MG63 (cell line): ENCODE results near the gene ZNF518A. TPM values are rescaled to one million over a fixed set of nuclear protein-coding genes. Genes with fewer than 3 reads are reported as not detected.

Source experiments
- DNase-seq: peaks from one replicate; pipeline ENCODE4 v3.0.0-alpha.2; 2020
- H3K27me3 ChIP-seq: fragments of 250-450 bp; sonication (Bioruptor Pico); 2 replicates; pipeline ENCODE4 v1.5.1; 2020; ENCODE audit warnings: mild to moderate bottlenecking, moderate library complexity
- H3K36me3 ChIP-seq: fragments of 250-450 bp; sonication (Bioruptor Pico); 2 replicates; pipeline ENCODE4 v1.5.1; 2020; ENCODE audit warnings: mild to moderate bottlenecking, moderate library complexity
- H3K4me3 ChIP-seq: fragments of 250-450 bp; sonication (Bioruptor Pico); 2 replicates; pipeline ENCODE4 v1.5.1; 2020; ENCODE audit warnings: mild to moderate bottlenecking, moderate library complexity
- H3K9me3 ChIP-seq: fragments of 250-450 bp; sonication (Bioruptor Pico); 2 replicates; pipeline ENCODE4 v1.5.1; 2020; ENCODE audit warnings: mild to moderate bottlenecking, moderate library complexity
- total RNA-seq: library from RNA; depleted of rRNA; stranded (reverse); fragments of >200 nt; shearing (Covaris generic); gene quantifications from 2 replicates; pipeline ENCODE4 v1.2.3, GENCODE V29; 2014; ENCODE audit warnings: low replicate concordance; rRNA removed

The ZNF518A gene, protein sequence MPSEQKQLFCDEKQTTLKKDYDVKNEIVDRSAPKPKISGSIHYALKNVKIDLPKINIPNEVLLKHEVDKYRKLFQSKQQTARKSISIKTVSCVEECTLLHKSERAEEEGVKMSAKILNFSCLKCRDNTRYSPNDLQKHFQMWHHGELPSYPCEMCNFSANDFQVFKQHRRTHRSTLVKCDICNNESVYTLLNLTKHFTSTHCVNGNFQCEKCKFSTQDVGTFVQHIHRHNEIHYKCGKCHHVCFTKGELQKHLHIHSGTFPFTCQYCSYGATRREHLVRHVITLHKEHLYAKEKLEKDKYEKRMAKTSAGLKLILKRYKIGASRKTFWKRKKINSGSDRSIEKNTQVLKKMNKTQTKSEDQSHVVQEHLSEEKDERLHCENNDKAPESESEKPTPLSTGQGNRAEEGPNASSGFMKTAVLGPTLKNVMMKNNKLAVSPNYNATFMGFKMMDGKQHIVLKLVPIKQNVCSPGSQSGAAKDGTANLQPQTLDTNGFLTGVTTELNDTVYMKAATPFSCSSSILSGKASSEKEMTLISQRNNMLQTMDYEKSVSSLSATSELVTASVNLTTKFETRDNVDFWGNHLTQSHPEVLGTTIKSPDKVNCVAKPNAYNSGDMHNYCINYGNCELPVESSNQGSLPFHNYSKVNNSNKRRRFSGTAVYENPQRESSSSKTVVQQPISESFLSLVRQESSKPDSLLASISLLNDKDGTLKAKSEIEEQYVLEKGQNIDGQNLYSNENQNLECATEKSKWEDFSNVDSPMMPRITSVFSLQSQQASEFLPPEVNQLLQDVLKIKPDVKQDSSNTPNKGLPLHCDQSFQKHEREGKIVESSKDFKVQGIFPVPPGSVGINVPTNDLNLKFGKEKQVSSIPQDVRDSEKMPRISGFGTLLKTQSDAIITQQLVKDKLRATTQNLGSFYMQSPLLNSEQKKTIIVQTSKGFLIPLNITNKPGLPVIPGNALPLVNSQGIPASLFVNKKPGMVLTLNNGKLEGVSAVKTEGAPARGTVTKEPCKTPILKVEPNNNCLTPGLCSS (N-terminal part only)
- 1.4 and 2.0 TPM in 2 replicates for total RNA-seq

DNA sequence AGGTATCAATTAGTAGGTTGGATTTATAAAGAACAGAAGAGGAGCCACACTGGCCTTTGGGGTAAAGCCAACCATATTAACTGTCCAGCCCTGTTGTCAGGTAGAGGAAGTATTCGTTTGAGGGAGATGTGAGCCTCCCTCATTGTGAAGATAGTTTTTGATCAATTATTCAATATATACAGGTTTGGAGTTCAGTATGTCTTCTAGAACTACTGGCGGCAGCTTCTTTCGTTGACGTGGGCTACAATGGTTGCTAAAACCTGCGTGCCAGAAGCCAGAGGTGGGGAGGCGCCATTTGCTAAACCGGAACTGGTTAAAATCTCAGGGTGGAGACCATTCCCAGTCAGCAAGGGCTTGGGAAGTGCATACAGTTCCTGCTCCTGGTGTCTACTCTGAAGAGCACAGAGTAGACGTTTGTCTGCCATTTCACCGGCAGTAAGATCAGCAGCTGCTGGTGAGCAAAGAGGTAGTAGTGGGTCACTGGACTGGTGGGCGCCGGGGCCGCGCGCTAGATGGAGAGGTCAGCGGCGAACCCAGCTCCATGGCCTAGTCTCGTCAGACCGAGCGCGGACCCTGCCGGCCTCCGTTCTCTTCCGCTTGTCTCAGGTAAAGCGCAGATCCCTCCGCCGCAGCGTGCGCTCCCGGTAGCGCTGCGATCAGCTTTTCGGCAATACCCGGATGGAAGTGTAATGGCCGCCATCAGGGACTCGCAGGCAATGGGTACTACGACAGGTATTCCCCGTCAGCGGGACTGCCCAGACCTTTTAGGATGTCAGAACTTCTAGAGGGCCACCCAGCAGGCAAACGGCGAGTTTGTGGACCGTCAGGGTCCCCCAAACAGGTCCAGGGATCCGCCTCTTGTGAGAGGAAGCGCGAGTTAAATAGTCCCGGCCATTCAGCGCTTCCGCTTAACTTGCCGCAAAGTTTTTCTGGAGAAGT lies at the start of gene ZNF518A:
TSS of gene ZNF518A (plus strand) at position 911 of the 939 bp plus-strand sequence. CDS start 26,026 bp downstream, outside the sequence.
- Histone ChIP-seq H3K4me3 (peak within 1 kb of the TSS; percentile 58), H3K36me3 (no peaks in the 10 kb centered on the region), H3K9me3 (no peaks in the 10 kb centered on the region), H3K27me3 (no peaks in the 10 kb centered on the region)
- DNase-seq = peak; percentile 85

DNA sequence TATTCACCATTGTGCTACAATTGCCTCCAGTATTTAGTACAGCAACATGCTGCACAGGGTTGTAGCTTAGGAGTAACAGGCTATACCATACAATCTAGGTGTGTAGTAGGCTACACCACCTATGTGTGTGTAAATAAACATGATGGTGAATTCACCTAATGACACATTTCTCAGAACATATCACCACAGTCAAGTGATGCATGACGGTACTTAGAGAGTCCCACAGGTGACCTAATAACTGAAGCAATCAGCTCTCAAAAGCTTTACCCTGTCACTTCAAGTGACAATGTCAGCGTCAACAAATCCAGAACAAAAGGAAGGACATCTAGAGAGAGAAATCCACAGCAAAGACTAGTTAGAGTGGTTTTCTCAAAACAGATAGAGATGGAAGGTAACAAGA lies 47.9 kb upstream of the ZNF518A start:
- Histone ChIP-seq H3K36me3 (no peaks in the 10 kb centered on the region), H3K27me3 (no peaks in the 10 kb centered on the region), H3K9me3 (no peaks in the 10 kb centered on the region), H3K4me3 (no peak overlapping the region)
- no peak for DNase-seq

DNA sequence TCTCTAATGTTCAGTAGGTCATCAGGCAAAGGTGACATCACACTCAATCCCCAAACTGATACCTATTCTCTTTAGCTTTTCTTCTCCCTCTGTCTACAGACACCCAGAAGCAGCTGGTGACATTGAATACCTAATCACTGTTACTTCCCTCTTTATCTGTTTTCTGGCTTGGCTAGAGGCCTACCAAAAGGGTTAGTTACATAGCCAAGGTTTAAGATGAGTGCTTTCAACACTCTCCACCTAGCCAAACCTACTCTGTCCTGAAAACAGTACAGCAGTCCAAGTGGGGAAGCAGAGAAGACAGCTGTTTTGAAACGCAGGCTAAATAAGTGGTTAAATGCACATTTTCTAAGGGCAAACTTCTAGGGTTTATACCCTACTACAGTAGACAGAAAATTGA lies 47.3 kb upstream of the ZNF518A start:
- Histone ChIP-seq H3K27me3 (no peaks in the 10 kb centered on the region), H3K4me3 (no peak overlapping the region), H3K9me3 (no peaks in the 10 kb centered on the region), H3K36me3 (no peaks in the 10 kb centered on the region)
- DNase-seq = no peak

DNA sequence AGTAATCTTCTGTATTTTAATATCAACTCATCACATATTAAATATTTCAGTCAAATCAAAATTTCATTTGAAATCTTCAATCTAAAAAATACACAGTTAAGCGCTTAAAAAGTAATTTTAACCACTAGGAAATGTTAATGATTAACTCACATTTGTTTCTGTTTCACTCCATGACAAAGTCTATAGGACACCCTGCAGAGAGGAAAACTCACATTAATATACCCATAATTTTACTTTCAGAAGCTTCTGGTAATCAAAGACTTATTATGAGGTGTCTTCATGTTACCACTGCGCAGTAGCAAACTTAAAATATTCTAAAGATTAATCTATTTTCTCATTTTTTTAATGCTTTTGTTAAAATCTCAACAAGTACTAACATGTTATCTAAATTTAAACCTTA lies 41.0 kb upstream of the ZNF518A start:
- H3K9me3 ChIP-seq = no peaks in the 10 kb centered on the region
- no peaks in the 10 kb centered on the region for H3K27me3 ChIP-seq
- peak overlapping the region; percentile 80 for H3K4me3 ChIP-seq
- DNase-seq = no peak
- H3K36me3 ChIP-seq = no peaks in the 10 kb centered on the region

DNA sequence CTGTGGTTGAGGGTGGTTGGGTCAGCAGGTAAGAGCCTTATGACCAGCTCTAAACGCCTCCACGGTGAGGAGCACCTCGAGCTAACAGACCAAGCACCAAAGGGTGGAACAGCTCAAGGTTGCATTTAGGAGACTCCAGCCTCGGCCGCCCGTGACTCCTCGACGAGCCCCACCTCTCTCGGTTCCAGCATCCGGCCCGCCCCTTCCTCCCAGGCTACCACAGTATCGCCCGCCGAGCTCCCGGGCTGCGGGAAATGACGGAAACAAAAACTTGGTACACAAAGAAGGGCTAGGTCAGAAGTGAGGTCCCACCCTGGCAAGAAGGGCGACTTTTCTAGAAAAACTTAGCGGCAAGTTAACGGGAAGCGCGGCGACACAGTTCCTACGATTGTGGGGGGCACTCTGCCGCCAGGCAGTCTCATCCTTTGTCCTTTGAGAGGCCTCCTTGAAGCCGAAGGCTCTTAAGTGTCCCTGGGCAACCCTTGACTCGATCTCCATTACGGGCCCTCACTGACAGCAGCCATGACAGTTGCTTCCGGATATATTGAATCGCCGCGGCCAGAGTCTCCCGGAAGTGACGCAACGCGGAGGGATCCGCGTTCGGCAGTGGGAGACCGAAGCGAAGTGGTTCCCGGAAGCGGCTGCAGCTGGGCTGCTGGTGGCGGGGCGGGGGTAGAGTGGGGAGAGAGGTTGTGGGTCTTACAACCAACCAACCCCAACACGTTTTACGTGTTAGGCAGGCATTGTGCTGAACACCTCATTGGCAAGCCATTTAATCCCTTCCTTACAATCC lies 40.2 kb upstream of the ZNF518A start:
- peak; percentile 96 for DNase-seq
- no peaks in the 10 kb centered on the region for H3K36me3 ChIP-seq
- no peaks in the 10 kb centered on the region for H3K9me3 ChIP-seq
- H3K4me3 ChIP-seq = peak overlapping the region; percentile 80
- H3K27me3 ChIP-seq = no peaks in the 10 kb centered on the region; the same call in 1 of the 2 replicates

DNA sequence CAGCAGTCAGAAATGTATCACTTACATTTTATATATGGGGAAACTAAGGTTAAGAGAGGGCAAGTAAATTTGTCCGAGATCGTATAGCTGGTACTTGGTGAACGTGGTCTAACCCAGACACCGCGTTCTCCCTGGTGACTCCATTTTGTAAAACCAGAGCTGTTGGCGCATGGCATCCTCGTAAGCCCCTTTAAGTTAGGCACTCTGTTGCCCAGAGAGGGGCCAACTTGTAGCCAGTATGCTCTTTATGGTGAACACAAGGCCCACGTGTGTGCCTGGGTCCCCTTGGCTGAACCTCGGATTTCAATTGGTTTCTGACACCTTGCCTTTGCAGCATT lies 39.7 kb upstream of the ZNF518A start:
- no peak for DNase-seq
- Histone ChIP-seq H3K27me3 (no peaks in the 10 kb centered on the region; the same call in 1 of the 2 replicates), H3K36me3 (no peaks in the 10 kb centered on the region), H3K4me3 (peak overlapping the region; percentile 80), H3K9me3 (no peaks in the 10 kb centered on the region)

DNA sequence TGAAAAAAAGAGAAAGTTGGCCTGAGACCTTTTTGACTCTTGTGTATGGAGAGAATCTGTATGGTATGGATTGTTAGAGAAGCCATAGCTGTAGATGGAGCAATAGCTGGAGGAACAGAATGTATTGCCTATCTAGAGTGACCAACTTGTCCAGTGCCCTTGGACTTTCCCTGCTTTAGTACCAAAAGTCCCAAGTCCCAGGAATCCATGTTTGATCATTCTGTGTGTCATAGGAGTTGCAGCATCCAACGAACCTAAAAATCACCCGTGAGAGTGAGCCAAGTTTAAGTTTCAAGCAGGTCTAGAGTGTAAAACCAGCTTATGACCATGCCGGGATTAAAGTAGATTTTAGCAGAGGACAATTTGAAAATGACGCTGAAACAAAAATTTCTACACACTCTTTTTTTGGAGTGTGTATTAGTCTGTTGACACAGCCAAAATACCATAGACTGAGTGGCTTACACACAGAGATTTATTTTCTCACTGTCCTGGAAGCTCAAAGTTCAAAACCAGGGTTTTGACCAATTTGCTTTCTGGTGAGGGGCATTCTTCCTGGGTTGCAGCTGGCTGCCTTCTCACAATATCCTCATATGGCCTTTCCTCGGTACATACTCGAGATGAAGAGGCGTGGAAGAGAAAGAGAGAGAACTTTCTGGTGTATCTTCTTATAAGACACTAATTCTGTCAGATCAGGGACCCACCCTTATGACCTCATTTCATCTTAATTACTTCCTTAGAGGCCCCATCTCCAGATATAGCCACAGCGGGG lies 36.9 kb upstream of the ZNF518A start:
- DNase-seq = no peak
- Histone ChIP-seq H3K36me3 (no peaks in the 10 kb centered on the region), H3K27me3 (peaks cover 5% of the 10 kb centered on the region), H3K9me3 (no peaks in the 10 kb centered on the region), H3K4me3 (no peak overlapping the region)

DNA sequence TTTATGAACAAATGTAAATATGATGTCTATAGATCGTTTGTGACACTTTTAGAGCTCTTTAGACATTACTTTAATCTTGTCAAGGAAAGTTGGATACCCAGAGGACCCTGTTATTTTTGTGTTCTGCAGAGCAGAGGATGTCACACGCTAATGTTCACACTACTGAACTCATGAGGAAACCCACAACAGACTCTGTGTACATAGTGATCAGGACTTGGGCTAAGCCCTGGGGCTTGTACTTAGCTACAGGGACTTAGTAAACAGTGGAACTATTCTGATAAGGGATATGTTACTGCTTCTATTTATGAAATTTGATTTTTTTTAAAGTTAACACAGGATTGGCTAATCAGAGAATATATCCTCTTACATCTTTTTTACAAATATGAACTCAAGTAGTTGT lies 36.1 kb upstream of the ZNF518A start:
- Histone ChIP-seq H3K36me3 (no peaks in the 10 kb centered on the region), H3K27me3 (peaks cover 5% of the 10 kb centered on the region), H3K4me3 (no peak overlapping the region), H3K9me3 (no peaks in the 10 kb centered on the region)
- no peak for DNase-seq

DNA sequence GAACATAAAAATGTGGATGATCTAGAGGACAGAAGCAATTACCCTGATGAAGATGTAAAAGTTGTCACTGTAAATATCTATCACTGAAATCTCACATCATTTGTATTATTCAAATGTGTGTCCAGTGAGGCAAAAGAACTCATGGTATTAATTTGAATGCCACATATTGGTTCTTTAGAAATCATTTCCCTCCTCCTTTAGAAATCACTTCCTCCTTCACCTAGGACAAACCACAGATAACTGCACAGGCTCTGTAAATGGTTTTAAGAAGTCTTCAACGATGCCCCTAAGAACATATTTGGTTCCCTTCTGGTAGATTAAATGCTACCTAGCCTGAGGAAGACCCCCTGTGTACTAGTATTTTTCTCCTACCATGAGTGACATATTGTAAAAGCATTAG lies 33.1 kb upstream of the ZNF518A start:
- H3K9me3 ChIP-seq = no peaks in the 10 kb centered on the region
- no peak overlapping the region for H3K4me3 ChIP-seq
- no peaks in the 10 kb centered on the region for H3K36me3 ChIP-seq
- DNase-seq = no peak
- peaks cover 8% of the 10 kb centered on the region for H3K27me3 ChIP-seq

DNA sequence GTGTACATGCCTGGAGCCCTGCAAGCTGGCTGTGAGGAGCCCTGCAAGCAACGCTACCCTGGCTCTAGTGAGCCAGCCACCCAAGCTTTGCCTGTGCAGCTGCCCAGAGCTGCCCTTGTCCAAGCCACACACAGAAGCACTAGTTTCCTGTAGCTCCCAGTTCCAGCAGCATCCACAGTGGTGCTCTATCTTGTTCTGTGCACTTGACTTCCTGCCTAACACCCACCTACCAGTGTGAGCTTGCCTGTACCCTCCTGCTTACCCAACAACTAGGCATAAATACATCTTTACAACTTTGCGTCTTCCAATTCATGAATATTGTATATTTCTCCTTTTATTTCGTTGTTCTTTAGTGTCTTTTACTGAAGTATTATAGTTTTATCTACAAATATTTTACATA lies 32.2 kb upstream of the ZNF518A start:
- Histone ChIP-seq H3K9me3 (no peaks in the 10 kb centered on the region), H3K36me3 (no peaks in the 10 kb centered on the region), H3K27me3 (peaks cover 8% of the 10 kb centered on the region), H3K4me3 (no peak overlapping the region)
- no peak for DNase-seq

DNA sequence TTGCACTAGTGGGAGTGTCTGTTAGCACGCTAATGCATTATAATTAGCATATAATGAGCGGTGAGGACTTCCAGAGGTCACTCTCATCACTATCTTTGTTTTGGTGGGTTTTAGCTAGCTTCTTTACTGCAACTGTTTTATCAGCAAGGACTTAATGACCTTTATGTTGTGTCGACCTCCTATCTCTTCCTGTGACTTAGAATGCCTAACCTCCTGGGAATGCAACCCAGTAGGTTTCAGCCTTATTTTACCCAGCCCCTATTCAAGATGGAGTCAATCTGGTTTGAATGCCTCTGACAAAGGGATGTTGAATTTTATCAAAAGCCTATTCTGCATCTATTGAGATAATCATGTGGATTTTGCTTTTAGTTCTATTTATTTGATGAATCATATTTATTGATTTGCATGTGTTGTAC lies 22.5 kb upstream of the ZNF518A start:
- Histone ChIP-seq H3K4me3 (no peak overlapping the region), H3K9me3 (no peaks in the 10 kb centered on the region), H3K36me3 (no peaks in the 10 kb centered on the region), H3K27me3 (peaks cover 27% of the 10 kb centered on the region)
- DNase-seq = no peak

DNA sequence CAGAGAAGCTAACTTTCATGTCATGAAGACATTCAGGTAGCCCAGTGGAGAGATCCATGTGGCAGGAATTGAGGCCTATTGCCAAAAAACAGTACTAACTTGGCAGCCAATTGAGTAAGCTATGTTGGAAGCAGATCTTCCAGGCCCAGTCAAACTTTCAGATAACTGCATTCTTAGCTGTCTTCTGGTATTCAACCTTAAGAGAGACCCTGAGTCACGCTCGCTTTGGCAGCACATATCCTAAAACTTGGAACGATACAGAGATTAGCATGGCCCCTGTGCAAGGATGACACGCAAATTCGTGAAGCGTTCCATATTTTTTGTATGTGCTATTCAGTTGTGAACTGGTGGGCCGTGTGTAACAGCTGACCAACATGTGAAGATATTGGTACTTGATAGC lies 17.6 kb upstream of the ZNF518A start:
- peaks cover 25% of the 10 kb centered on the region for H3K27me3 ChIP-seq
- no peak overlapping the region for H3K4me3 ChIP-seq
- H3K9me3 ChIP-seq = no peaks in the 10 kb centered on the region
- no peaks in the 10 kb centered on the region for H3K36me3 ChIP-seq
- DNase-seq = no peak

DNA sequence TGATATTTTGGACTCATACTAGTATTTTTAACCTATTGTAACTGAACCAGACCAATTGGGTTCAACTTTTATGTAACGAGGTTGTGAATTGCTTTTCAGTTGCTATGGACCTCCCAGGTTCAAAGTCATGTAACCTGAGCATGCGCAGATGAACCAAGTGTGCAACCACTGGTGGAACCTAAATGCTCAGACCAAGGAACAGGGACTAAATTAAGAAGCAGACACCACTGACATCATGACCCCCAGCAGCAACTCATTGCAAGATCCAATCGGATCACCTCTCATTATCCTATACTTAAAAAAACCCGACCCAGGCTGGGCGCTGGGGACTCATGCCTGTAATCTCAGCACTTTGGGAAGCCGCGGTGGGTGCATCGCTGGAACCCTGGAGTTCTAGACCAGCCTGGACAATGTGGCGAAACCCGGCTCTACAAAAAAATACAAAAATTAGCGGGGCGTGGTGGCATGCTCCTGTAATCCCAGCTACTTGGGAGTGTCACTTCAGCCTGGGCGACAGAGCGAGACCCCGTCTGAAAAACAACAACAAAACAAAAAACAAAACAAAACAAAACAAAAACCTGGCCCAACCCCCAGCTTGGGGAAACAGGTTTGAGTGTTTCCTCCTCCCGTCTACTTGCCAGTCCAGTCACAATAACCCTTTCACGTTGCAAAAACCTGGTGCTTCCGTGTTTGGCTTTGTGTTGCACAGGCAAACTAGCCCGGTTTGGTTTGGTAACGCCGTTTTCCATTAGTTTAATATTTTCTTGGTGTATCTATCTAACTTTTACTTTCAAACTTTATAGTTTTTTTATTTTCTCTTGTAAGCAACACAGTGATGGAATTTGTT lies 11.3 kb upstream of the ZNF518A start:
- Histone ChIP-seq H3K4me3 (no peak overlapping the region), H3K36me3 (no peaks in the 10 kb centered on the region)

DNA sequence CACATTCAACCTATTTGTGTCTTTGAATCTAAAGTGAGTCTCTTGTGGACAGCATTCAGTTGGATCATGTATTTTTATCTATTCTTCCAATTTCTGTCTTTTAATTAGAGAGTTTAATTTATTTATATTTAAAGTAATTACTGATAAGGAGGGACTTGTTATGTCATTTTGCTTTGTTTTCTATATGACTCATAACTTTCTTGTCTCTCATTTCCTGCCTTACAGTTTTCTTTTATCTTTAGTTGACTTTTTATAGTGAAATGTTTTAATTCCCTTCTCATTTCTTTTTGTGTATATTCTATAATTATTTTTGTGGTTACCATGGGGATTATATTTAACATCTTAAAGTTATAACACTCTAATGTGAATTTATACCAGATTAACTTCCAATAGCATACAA lies 7.3 kb upstream of the ZNF518A start:
- Histone ChIP-seq H3K36me3 (no peaks in the 10 kb centered on the region), H3K4me3 (no peak overlapping the region), H3K27me3 (peaks cover 2% of the 10 kb centered on the region), H3K9me3 (no peaks in the 10 kb centered on the region)
- no peak for DNase-seq

More for the DNA sequence above, 11.3 kb upstream of the ZNF518A start:
- H3K9me3 ChIP-seq = no peaks in the 10 kb centered on the region
- no peak for DNase-seq
- H3K27me3 ChIP-seq = peaks cover 6% of the 10 kb centered on the region
